MM.1S (cell line): ENCODE measurements around the gene NOD1.
"Not testable (repeated sequence)": the region's sequence is repeated elsewhere in the genome, so short reads cannot be mapped to it uniquely, and the experiment has no call there.

Source experiments
- DNase-seq: peaks from one replicate; pipeline ENCODE4 v3.0.0-alpha.2; 2015
- H2AFZ ChIP-seq: fragments of 300-600 bp; sonication (generic); 2 replicates; pipeline ENCODE4 v1.6.0; 2016; ENCODE audit warnings: antibody characterized with exemption, low read length
- H3F3A ChIP-seq: fragments of 300-600 bp; sonication (generic); 2 replicates; pipeline ENCODE4 v1.6.1; 2016; ENCODE audit warnings: mild to moderate bottlenecking, antibody characterized with exemption, low read length, moderate library complexity, mixed read lengths; ENCODE audit not compliant: insufficient read depth
- H3K27ac ChIP-seq: fragments of 300-600 bp; sonication (generic); 2 replicates; pipeline ENCODE4 v1.5.1; 2016; ENCODE audit warnings: mild to moderate bottlenecking, low read length
- H3K27me3 ChIP-seq: fragments of 300-600 bp; sonication (generic); replicated peaks from 2 replicates; pipeline ENCODE4 v1.6.0; 2016; ENCODE audit warnings: low read length; ENCODE audit not compliant: insufficient read depth
- H3K36me3 ChIP-seq: fragments of 300-600 bp; sonication (generic); replicated peaks from 2 replicates; pipeline ENCODE4 v1.6.1; 2016; ENCODE audit warnings: mild to moderate bottlenecking, low read length, mixed read lengths; ENCODE audit not compliant: insufficient read depth
- H3K4me1 ChIP-seq: fragments of 300-600 bp; sonication (generic); 2 replicates; pipeline ENCODE4 v1.6.1; 2016; ENCODE audit warnings: low read length, mixed read lengths
- H3K4me2 ChIP-seq: fragments of 300-600 bp; sonication (generic); 2 replicates; pipeline ENCODE4 v1.6.0; 2016; ENCODE audit warnings: low read depth, low read length
- H3K4me3 ChIP-seq: fragments of 300-600 bp; sonication (generic); 2 replicates; pipeline ENCODE4 v1.5.1; 2016; ENCODE audit warnings: low read length, mixed read lengths
- H3K79me2 ChIP-seq: fragments of 300-600 bp; sonication (generic); 2 replicates; pipeline ENCODE4 v1.6.1; 2016; ENCODE audit warnings: mixed run types, low read length, mixed read lengths
- H3K9ac ChIP-seq: fragments of 300-600 bp; sonication (generic); 2 replicates; pipeline ENCODE4 v1.6.1; 2016; ENCODE audit warnings: low read length, mixed read lengths
- H3K9me2 ChIP-seq: fragments of 300-600 bp; sonication (generic); replicated peaks from 2 replicates; pipeline ENCODE4 v1.6.1; 2016; ENCODE audit warnings: mild to moderate bottlenecking, low read length, mixed read lengths; ENCODE audit not compliant: insufficient read depth
- H3K9me3 ChIP-seq: fragments of 300-600 bp; sonication (generic); replicated peaks from 2 replicates; pipeline ENCODE4 v1.6.1; 2016; ENCODE audit warnings: mild to moderate bottlenecking, low read length, mixed read lengths; ENCODE audit not compliant: insufficient read depth
- H4K20me1 ChIP-seq: fragments of 300-600 bp; sonication (generic); 2 replicates; pipeline ENCODE4 v1.6.1; 2016; ENCODE audit warnings: mild to moderate bottlenecking, low read length, moderate library complexity, mixed read lengths; ENCODE audit not compliant: insufficient read depth
- CTCF ChIP-seq: fragments of 300-600 bp; sonication (generic); IDR thresholded peaks from 2 replicates; pipeline ENCODE4 v1.5.1; 2016; ENCODE audit warnings: antibody characterized with exemption, low read length, mixed read lengths
- EZH2 ChIP-seq: fragments of 300-600 bp; sonication (generic); optimal IDR thresholded peaks from 2 replicates; pipeline ENCODE3; 2017; ENCODE audit warnings: low read depth, mild to moderate bottlenecking, antibody characterized with exemption, low read length, mixed read lengths
- EZH2phosphoT487 ChIP-seq: fragments of 300-600 bp; sonication (generic); IDR thresholded peaks from 2 replicates; pipeline ENCODE4 v1.6.1; 2018; ENCODE audit warnings: antibody characterized with exemption, low read length

NOD1 gene

GRCh38 chr7:30391806-30392205 lies 86.8 kb downstream of the NOD1 start:
- no peaks in the 10 kb centered on the region for H3K9me2 ChIP-seq
- no peak overlapping the region for H3K27ac ChIP-seq
- H3K4me1 ChIP-seq, result peaks cover 6% of the 10 kb centered on the region; the same call in 1 of the 2 replicates
- TF ChIP-seq EZH2phosphoT487, result no peak
- DNase-seq, result no peak
- H4K20me1 ChIP-seq, result no peaks in the 10 kb centered on the region
- H2AFZ ChIP-seq, result no peak overlapping the region
- H3F3A ChIP-seq, result no peaks in the 10 kb centered on the region
- H3K4me3 ChIP-seq, result no peak overlapping the region
- no peaks in the 10 kb centered on the region for H3K79me2 ChIP-seq
- no peaks in the 10 kb centered on the region for H3K9me3 ChIP-seq
- no peaks in the 10 kb centered on the region for H3K36me3 ChIP-seq
- H3K4me2 ChIP-seq, result no peak overlapping the region
- H3K9ac ChIP-seq, result no peak overlapping the region
- H3K27me3 ChIP-seq, result no peaks in the 10 kb centered on the region

GRCh38 chr7:30390736-30391636 lies 87.6 kb downstream of the NOD1 start:
- DNase-seq, result no peak
- H3K27me3 ChIP-seq, result no peaks in the 10 kb centered on the region
- no peaks in the 10 kb centered on the region for H3K9me2 ChIP-seq
- no peak overlapping the region for H3K9ac ChIP-seq
- peaks cover 6% of the 10 kb centered on the region; the same call in 1 of the 2 replicates for H3K4me1 ChIP-seq
- H3K79me2 ChIP-seq, result no peaks in the 10 kb centered on the region
- H3K36me3 ChIP-seq, result no peaks in the 10 kb centered on the region
- TF ChIP-seq CTCF, result no peak
- no peaks in the 10 kb centered on the region for H4K20me1 ChIP-seq
- H2AFZ ChIP-seq, result no peak overlapping the region
- no peak overlapping the region for H3K4me2 ChIP-seq
- H3K9me3 ChIP-seq, result no peaks in the 10 kb centered on the region
- no peak overlapping the region for H3K27ac ChIP-seq
- H3K4me3 ChIP-seq, result no peak overlapping the region
- no peaks in the 10 kb centered on the region for H3F3A ChIP-seq

GRCh38 chr7:30389791-30390190 lies 88.8 kb downstream of the NOD1 start:
- Histone ChIP-seq H3K9ac (no peak overlapping the region), H2AFZ (no peak overlapping the region), H3K9me3 (no peaks in the 10 kb centered on the region), H3K4me2 (no peak overlapping the region), H3K9me2 (no peaks in the 10 kb centered on the region), H3K36me3 (no peaks in the 10 kb centered on the region), H4K20me1 (no peaks in the 10 kb centered on the region), H3K27me3 (no peaks in the 10 kb centered on the region), H3K27ac (no peak overlapping the region), H3K4me3 (no peak overlapping the region), H3F3A (no peaks in the 10 kb centered on the region), H3K4me1 (peaks cover 6% of the 10 kb centered on the region; the same call in 1 of the 2 replicates), H3K79me2 (no peaks in the 10 kb centered on the region)
- no peak for TF ChIP-seq CTCF
- TF ChIP-seq EZH2phosphoT487, result no peak
- TF ChIP-seq EZH2, result no peak
- DNase-seq, result no peak

GRCh38 chr7:30382607-30383006 lies 96.0 kb downstream of the NOD1 start:
- no peak overlapping the region for H3K4me3 ChIP-seq
- H2AFZ ChIP-seq, result no peak overlapping the region
- H3K4me2 ChIP-seq, result no peak overlapping the region
- no peaks in the 10 kb centered on the region for H3K9me3 ChIP-seq
- TF ChIP-seq EZH2 (no peak), EZH2phosphoT487 (no peak), CTCF (no peak)
- DNase-seq, result no peak
- H4K20me1 ChIP-seq, result no peaks in the 10 kb centered on the region
- H3K27ac ChIP-seq, result no peak overlapping the region
- H3K27me3 ChIP-seq, result no peaks in the 10 kb centered on the region
- H3K79me2 ChIP-seq, result no peaks in the 10 kb centered on the region
- no peaks in the 10 kb centered on the region for H3K9me2 ChIP-seq
- H3K9ac ChIP-seq, result no peak overlapping the region
- no peaks in the 10 kb centered on the region for H3F3A ChIP-seq
- H3K4me1 ChIP-seq, result no peaks in the 10 kb centered on the region
- no peaks in the 10 kb centered on the region for H3K36me3 ChIP-seq

GRCh38 chr7:30380824-30381223 lies 97.8 kb downstream of the NOD1 start:
- DNase-seq, H3K4me2 ChIP-seq, H3K79me2 ChIP-seq, H3K9me2 ChIP-seq, H3K4me3 ChIP-seq, H4K20me1 ChIP-seq, H3K27ac ChIP-seq, H3K36me3 ChIP-seq, H3K4me1 ChIP-seq, H3K9me3 ChIP-seq, H3K27me3 ChIP-seq, H3F3A ChIP-seq, H3K9ac ChIP-seq, H2AFZ ChIP-seq: not testable (repeated sequence)
